GM23338 (cell line): Measurements from ENCODE around the gene VKORC1L1. TPM values are rescaled to one million over a fixed set of nuclear protein-coding genes. Genes with fewer than 3 reads are reported as not detected.

Source experiments
- ATAC-seq: fragments of 200-7000 bp; cut with Tn5 transposase; 3 replicates; pipeline ENCODE4 v1.9.1; 2020
- DNase-seq: peaks from one replicate; pipeline ENCODE4 v3.0.0-alpha.2; 2015; ENCODE audit warnings: low spot score
- H2AFZ ChIP-seq: fragments of 200-600 bp; sonication (generic); 2 replicates; pipeline ENCODE4 v1.8.0; 2016; ENCODE audit warnings: antibody characterized with exemption, mild to moderate bottlenecking, moderate library complexity
- H3F3A ChIP-seq: fragments of 200-600 bp; sonication (generic); replicated peaks from 2 replicates; pipeline ENCODE4 v1.8.0; 2017; ENCODE audit warnings: antibody characterized with exemption, mixed run types, low read depth
- H3K27ac ChIP-seq: fragments of 200-600 bp; sonication (generic); 2 replicates; pipeline ENCODE4 v1.6.1; 2016; ENCODE audit warnings: low read depth
- H3K27me3 ChIP-seq: fragments of 200-600 bp; sonication (generic); 2 replicates; pipeline ENCODE4 v1.8.0; 2016; ENCODE audit warnings: mild to moderate bottlenecking, mixed run types, moderate library complexity; ENCODE audit not compliant: insufficient read depth
- H3K36me3 ChIP-seq: fragments of 200-600 bp; sonication (generic); 2 replicates; pipeline ENCODE4 v1.8.0; 2016; ENCODE audit warnings: mild to moderate bottlenecking; ENCODE audit not compliant: insufficient read depth
- H3K4me1 ChIP-seq: fragments of 200-600 bp; sonication (generic); 2 replicates; pipeline ENCODE4 v1.8.0; 2016; ENCODE audit warnings: mild to moderate bottlenecking, moderate library complexity; ENCODE audit not compliant: insufficient read depth
- H3K4me2 ChIP-seq: fragments of 200-600 bp; sonication (generic); 2 replicates; pipeline ENCODE4 v1.7.1; 2017; ENCODE audit warnings: mixed run types
- H3K4me3 ChIP-seq: fragments of 200-600 bp; sonication (generic); 2 replicates; pipeline ENCODE4 v1.6.1; 2016; ENCODE audit warnings: mixed run types
- H3K79me2 ChIP-seq: fragments of 200-600 bp; sonication (generic); replicated peaks from 2 replicates; pipeline ENCODE4 v1.8.0; 2017; ENCODE audit warnings: mild to moderate bottlenecking; ENCODE audit not compliant: insufficient read depth
- H3K9me2 ChIP-seq: fragments of 200-600 bp; sonication (generic); 2 replicates; pipeline ENCODE4 v1.8.0; 2017; ENCODE audit not compliant: insufficient read depth
- H4K20me1 ChIP-seq: fragments of 200-600 bp; sonication (generic); replicated peaks from 2 replicates; pipeline ENCODE4 v1.8.0; 2017; ENCODE audit warnings: mild to moderate bottlenecking; ENCODE audit not compliant: insufficient read depth
- H3K27ac Mint-ChIP-seq: 2 replicates; pipeline ENCODE4 v1.8.0; 2020; ENCODE audit warnings: inconsistent platforms, mild to moderate bottlenecking, moderate library complexity, mixed read lengths
- H3K27me3 Mint-ChIP-seq: 3 replicates; pipeline ENCODE4 v1.8.0; 2022; ENCODE audit warnings: low read depth, mild to moderate bottlenecking, moderate library complexity, mixed read lengths, inconsistent platforms; ENCODE audit not compliant: insufficient read depth, poor library complexity
- H3K36me3 Mint-ChIP-seq: 3 replicates; pipeline ENCODE4 v1.8.0; 2021; ENCODE audit warnings: low read depth, mild to moderate bottlenecking, inconsistent platforms, moderate library complexity, mixed read lengths
- H3K4me1 Mint-ChIP-seq: 3 replicates; pipeline ENCODE4 v1.8.0; 2020; ENCODE audit warnings: mild to moderate bottlenecking, inconsistent platforms, mixed read lengths
- H3K4me3 Mint-ChIP-seq: 3 replicates; pipeline ENCODE4 v1.8.0; 2021; ENCODE audit warnings: moderate library complexity, mild to moderate bottlenecking, inconsistent platforms, mixed read lengths
- H3K9me3 Mint-ChIP-seq: 3 replicates; pipeline ENCODE4 v1.8.0; 2020; ENCODE audit warnings: moderate library complexity, mild to moderate bottlenecking, inconsistent platforms, mixed read lengths
- CREB1 ChIP-seq: fragments of 250-450 bp; sonication (Bioruptor Pico); IDR thresholded peaks from 2 replicates; pipeline ENCODE4 v1.5.0; 2020; ENCODE audit warnings: low read depth, mild to moderate bottlenecking, moderate library complexity
- EZH2 ChIP-seq: fragments of 200-600 bp; sonication (generic); IDR thresholded peaks from one replicate; pipeline ENCODE4 v1.8.0; 2017; ENCODE audit warnings: antibody characterized with exemption, mild to moderate bottlenecking, low read depth; ENCODE audit not compliant: unreplicated experiment
- EZH2phosphoT487 ChIP-seq: fragments of 200-600 bp; sonication (generic); IDR thresholded peaks from one replicate; pipeline ENCODE4 v1.8.1; 2018; ENCODE audit warnings: antibody characterized with exemption; ENCODE audit not compliant: unreplicated experiment
- JUNB ChIP-seq: IDR thresholded peaks from one replicate; pipeline ENCODE4 v1.6.1; 2016; ENCODE audit warnings: antibody characterized with exemption; ENCODE audit not compliant: unreplicated experiment
- NANOG ChIP-seq: IDR thresholded peaks from 2 replicates; pipeline ENCODE4 v1.6.1; 2016; ENCODE audit warnings: antibody characterized with exemption, borderline replicate concordance
- POLR2AphosphoS5 ChIP-seq: IDR thresholded peaks from 2 replicates; pipeline ENCODE4 v1.6.1; 2016; ENCODE audit warnings: antibody characterized with exemption, low read depth
- STAT1 ChIP-seq: IDR thresholded peaks from one replicate; pipeline ENCODE4 v1.6.1; 2016; ENCODE audit warnings: antibody characterized with exemption; ENCODE audit not compliant: unreplicated experiment
- ZNF114 ChIP-seq: fragments of 250-450 bp; sonication (Bioruptor Pico); IDR thresholded peaks from 2 replicates; pipeline ENCODE4 v1.5.0; 2020; ENCODE audit warnings: mild to moderate bottlenecking, moderate library complexity
- ZNF331 ChIP-seq: fragments of 250-450 bp; sonication (Bioruptor Pico); IDR thresholded peaks from 2 replicates; pipeline ENCODE4 v1.5.0; 2020; ENCODE audit warnings: low read depth, mild to moderate bottlenecking, moderate library complexity
- polyA plus RNA-seq: library from polyadenylated mRNA; unstranded; fragments of >200 nt; fragmentation: Nextera tagmentation; extraction: Ambion mirVana; gene quantifications from 2 replicates; pipeline ENCODE4 v1.2.1, GENCODE V29; 2016
- total RNA-seq: library from RNA; depleted of rRNA; stranded (reverse); fragments of >200 nt; shearing (Covaris generic); gene quantifications from 2 replicates; pipeline ENCODE4 v1.2.3, GENCODE V29; 2014
- TF ChIP-seq, protein P1 (sequence below), 2 experiments: fragments of 200-600 bp in 1 of 2; sonication (generic) in 1 of 2; conservative IDR thresholded peaks; 2 replicates each; pipeline versions ENCODE4 v1.5.1 to v1.6.1; 2016 to 2017; ENCODE audit warnings: antibody characterized with exemption in 2 of 2, low read depth in 2 of 2, mild to moderate bottlenecking in 2 of 2, moderate library complexity in 1 of 2
- TF ChIP-seq, protein P2 (sequence below): IDR thresholded peaks from one replicate; pipeline ENCODE4 v1.6.1; 2018; ENCODE audit warnings: antibody characterized with exemption; ENCODE audit not compliant: unreplicated experiment
- TF ChIP-seq, protein P3 (sequence below): fragments of 250-450 bp; sonication (Bioruptor Pico); IDR thresholded peaks from 2 replicates; pipeline ENCODE4 v1.5.0; 2020; ENCODE audit warnings: mild to moderate bottlenecking, moderate library complexity
- TF ChIP-seq, protein P4 (sequence below): IDR thresholded peaks from 2 replicates; pipeline ENCODE4 v1.6.1; 2016; ENCODE audit warnings: antibody characterized with exemption

The VKORC1L1 gene
- total and polyA plus RNA-seq, 2 experiments from 2014 or later: 21.5 to 30.3 TPM

DNA sequence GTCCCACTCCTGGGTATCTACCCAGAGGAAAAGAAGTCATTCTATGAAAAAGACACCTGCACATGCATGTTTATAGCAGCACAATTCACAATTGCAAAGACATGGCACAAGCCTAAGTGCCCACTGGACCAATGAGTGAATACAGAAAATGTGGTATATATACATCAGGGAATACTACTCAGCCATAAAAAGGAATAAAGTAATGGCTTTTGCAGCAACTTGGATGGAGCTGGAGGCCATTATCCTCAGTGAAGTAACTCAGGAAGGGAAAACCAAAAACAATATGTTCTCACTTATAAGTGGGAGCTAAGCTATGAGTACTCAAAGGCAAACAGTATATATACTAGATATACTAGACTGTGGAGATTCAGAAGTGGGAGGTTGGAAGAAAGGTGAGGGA, 53.7 kb downstream of the VKORC1L1 start:
- H3F3A ChIP-seq: no peaks in the 10 kb centered on the region
- Mint-ChIP-seq H3K4me3 (no peak overlapping the region), H3K9me3 (no peaks in the 10 kb centered on the region), H3K36me3 (no peaks in the 10 kb centered on the region), H3K4me1 (peaks cover 7% of the 10 kb centered on the region; the same call in 2 of the 3 replicates), H3K27me3 (peaks cover 4% of the 10 kb centered on the region), H3K27ac (no peak overlapping the region)
- H4K20me1 ChIP-seq: peaks cover 44% of the 10 kb centered on the region
- no peak overlapping the region for H3K4me3 ChIP-seq
- H3K4me1 ChIP-seq: 0 out of 2 replicates have a peak, but pooled peaks cover 10% of the 10 kb centered on the region
- H3K36me3 ChIP-seq: no peaks in the 10 kb centered on the region
- no peak overlapping the region for H3K4me2 ChIP-seq
- TF ChIP-seq EZH2: no peak
- TF ChIP-seq STAT1: no peak
- TF ChIP-seq CREB1 (CRISPR knock-in tag): no peak
- no peak for TF ChIP-seq EZH2phosphoT487
- TF ChIP-seq, protein P1, sequence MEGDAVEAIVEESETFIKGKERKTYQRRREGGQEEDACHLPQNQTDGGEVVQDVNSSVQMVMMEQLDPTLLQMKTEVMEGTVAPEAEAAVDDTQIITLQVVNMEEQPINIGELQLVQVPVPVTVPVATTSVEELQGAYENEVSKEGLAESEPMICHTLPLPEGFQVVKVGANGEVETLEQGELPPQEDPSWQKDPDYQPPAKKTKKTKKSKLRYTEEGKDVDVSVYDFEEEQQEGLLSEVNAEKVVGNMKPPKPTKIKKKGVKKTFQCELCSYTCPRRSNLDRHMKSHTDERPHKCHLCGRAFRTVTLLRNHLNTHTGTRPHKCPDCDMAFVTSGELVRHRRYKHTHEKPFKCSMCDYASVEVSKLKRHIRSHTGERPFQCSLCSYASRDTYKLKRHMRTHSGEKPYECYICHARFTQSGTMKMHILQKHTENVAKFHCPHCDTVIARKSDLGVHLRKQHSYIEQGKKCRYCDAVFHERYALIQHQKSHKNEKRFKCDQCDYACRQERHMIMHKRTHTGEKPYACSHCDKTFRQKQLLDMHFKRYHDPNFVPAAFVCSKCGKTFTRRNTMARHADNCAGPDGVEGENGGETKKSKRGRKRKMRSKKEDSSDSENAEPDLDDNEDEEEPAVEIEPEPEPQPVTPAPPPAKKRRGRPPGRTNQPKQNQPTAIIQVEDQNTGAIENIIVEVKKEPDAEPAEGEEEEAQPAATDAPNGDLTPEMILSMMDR (conservative IDR thresholded peaks at IDR 0.05; ENCODE audit: low read depth in 2 of 2): no peak
- no peak for TF ChIP-seq ZNF331 (CRISPR knock-in tag)
- TF ChIP-seq ZNF114 (CRISPR knock-in tag): no peak
- no peak for TF ChIP-seq POLR2AphosphoS5
- no peak for TF ChIP-seq NANOG
- TF ChIP-seq, protein P2, sequence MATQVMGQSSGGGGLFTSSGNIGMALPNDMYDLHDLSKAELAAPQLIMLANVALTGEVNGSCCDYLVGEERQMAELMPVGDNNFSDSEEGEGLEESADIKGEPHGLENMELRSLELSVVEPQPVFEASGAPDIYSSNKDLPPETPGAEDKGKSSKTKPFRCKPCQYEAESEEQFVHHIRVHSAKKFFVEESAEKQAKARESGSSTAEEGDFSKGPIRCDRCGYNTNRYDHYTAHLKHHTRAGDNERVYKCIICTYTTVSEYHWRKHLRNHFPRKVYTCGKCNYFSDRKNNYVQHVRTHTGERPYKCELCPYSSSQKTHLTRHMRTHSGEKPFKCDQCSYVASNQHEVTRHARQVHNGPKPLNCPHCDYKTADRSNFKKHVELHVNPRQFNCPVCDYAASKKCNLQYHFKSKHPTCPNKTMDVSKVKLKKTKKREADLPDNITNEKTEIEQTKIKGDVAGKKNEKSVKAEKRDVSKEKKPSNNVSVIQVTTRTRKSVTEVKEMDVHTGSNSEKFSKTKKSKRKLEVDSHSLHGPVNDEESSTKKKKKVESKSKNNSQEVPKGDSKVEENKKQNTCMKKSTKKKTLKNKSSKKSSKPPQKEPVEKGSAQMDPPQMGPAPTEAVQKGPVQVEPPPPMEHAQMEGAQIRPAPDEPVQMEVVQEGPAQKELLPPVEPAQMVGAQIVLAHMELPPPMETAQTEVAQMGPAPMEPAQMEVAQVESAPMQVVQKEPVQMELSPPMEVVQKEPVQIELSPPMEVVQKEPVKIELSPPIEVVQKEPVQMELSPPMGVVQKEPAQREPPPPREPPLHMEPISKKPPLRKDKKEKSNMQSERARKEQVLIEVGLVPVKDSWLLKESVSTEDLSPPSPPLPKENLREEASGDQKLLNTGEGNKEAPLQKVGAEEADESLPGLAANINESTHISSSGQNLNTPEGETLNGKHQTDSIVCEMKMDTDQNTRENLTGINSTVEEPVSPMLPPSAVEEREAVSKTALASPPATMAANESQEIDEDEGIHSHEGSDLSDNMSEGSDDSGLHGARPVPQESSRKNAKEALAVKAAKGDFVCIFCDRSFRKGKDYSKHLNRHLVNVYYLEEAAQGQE: no peak
- TF ChIP-seq, protein P3, sequence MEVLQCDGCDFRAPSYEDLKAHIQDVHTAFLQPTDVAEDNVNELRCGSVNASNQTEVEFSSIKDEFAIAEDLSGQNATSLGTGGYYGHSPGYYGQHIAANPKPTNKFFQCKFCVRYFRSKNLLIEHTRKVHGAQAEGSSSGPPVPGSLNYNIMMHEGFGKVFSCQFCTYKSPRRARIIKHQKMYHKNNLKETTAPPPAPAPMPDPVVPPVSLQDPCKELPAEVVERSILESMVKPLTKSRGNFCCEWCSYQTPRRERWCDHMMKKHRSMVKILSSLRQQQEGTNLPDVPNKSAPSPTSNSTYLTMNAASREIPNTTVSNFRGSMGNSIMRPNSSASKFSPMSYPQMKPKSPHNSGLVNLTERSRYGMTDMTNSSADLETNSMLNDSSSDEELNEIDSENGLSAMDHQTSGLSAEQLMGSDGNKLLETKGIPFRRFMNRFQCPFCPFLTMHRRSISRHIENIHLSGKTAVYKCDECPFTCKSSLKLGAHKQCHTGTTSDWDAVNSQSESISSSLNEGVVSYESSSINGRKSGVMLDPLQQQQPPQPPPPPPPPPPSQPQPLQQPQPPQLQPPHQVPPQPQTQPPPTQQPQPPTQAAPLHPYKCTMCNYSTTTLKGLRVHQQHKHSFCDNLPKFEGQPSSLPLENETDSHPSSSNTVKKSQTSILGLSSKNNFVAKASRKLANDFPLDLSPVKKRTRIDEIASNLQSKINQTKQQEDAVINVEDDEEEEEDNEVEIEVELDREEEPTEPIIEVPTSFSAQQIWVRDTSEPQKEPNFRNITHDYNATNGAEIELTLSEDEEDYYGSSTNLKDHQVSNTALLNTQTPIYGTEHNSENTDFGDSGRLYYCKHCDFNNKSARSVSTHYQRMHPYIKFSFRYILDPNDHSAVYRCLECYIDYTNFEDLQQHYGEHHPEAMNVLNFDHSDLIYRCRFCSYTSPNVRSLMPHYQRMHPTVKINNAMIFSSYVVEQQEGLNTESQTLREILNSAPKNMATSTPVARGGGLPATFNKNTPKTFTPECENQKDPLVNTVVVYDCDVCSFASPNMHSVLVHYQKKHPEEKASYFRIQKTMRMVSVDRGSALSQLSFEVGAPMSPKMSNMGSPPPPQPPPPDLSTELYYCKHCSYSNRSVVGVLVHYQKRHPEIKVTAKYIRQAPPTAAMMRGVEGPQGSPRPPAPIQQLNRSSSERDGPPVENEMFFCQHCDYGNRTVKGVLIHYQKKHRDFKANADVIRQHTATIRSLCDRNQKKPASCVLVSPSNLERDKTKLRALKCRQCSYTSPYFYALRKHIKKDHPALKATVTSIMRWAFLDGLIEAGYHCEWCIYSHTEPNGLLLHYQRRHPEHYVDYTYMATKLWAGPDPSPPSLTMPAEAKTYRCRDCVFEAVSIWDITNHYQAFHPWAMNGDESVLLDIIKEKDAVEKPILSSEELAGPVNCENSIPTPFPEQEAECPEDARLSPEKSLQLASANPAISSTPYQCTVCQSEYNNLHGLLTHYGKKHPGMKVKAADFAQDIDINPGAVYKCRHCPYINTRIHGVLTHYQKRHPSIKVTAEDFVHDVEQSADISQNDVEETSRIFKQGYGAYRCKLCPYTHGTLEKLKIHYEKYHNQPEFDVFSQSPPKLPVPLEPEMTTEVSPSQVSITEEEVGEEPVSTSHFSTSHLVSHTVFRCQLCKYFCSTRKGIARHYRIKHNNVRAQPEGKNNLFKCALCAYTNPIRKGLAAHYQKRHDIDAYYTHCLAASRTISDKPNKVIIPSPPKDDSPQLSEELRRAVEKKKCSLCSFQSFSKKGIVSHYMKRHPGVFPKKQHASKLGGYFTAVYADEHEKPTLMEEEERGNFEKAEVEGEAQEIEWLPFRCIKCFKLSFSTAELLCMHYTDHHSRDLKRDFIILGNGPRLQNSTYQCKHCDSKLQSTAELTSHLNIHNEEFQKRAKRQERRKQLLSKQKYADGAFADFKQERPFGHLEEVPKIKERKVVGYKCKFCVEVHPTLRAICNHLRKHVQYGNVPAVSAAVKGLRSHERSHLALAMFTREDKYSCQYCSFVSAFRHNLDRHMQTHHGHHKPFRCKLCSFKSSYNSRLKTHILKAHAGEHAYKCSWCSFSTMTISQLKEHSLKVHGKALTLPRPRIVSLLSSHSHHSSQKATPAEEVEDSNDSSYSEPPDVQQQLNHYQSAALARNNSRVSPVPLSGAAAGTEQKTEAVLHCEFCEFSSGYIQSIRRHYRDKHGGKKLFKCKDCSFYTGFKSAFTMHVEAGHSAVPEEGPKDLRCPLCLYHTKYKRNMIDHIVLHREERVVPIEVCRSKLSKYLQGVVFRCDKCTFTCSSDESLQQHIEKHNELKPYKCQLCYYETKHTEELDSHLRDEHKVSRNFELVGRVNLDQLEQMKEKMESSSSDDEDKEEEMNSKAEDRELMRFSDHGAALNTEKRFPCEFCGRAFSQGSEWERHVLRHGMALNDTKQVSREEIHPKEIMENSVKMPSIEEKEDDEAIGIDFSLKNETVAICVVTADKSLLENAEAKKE (CRISPR knock-in tag): no peak
- no peak for TF ChIP-seq JUNB
- TF ChIP-seq, protein P4, sequence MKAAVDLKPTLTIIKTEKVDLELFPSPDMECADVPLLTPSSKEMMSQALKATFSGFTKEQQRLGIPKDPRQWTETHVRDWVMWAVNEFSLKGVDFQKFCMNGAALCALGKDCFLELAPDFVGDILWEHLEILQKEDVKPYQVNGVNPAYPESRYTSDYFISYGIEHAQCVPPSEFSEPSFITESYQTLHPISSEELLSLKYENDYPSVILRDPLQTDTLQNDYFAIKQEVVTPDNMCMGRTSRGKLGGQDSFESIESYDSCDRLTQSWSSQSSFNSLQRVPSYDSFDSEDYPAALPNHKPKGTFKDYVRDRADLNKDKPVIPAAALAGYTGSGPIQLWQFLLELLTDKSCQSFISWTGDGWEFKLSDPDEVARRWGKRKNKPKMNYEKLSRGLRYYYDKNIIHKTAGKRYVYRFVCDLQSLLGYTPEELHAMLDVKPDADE: no peak
- H3K79me2 ChIP-seq: peaks cover 85% of the 10 kb centered on the region
- H3K27me3 ChIP-seq: no peaks in the 10 kb centered on the region
- no peak overlapping the region for H2AFZ ChIP-seq
- no peaks in the 10 kb centered on the region for H3K9me2 ChIP-seq
- DNase-seq (no peak), ATAC-seq (no peak)
- H3K27ac ChIP-seq: no peak overlapping the region
